ENCODE results near the gene PLD1. TPM values are rescaled to one million over a fixed set of nuclear protein-coding genes. Genes with fewer than 3 reads are reported as not detected.

PLD1 gene
- total RNA-seq, 1 donor, result 18.1 TPM

GRCh38 chr3:171792531-171792930, 17.8 kb downstream of the PLD1 start:
- Histone ChIP-seq H3K79me2 (ENCODE audit: insufficient read depth, low read length) (peaks cover 5% of the 10 kb centered on the region), H3K27ac (ENCODE audit: low read depth, low read length) (no peak overlapping the region), H3K4me3 (ENCODE audit: insufficient read depth, low read length) (no peak overlapping the region), H3K9me3 (ENCODE audit: low read depth, low read length) (no peaks in the 10 kb centered on the region), H3K4me1 (ENCODE audit: insufficient read depth, low read length) (peaks cover 38% of the 10 kb centered on the region), H3K4me2 (ENCODE audit: insufficient read depth, low read length) (no peak overlapping the region), H2AFZ (ENCODE audit: low read length) (peak overlapping the region; percentile 26), H3K27me3 (ENCODE audit: insufficient read depth, low read length) (no peaks in the 10 kb centered on the region), H4K20me1 (ENCODE audit: insufficient read depth, low read length) (no peaks in the 10 kb centered on the region), H3K36me3 (ENCODE audit: insufficient read depth, low read length) (no peaks in the 10 kb centered on the region)
- DNase-seq (ENCODE audit: insufficient read length, low spot score, missing footprints), result no peak
- no peak for TF ChIP-seq CTCF (IDR thresholded peaks at IDR 0.05; ENCODE audit: extremely low read depth, low read depth, low read length)

- no peaks in the 10 kb centered on the region for H4K20me1 ChIP-seq (ENCODE audit: insufficient read depth, low read length)
- peak overlapping the region; percentile 80 for H3K27ac ChIP-seq (ENCODE audit: low read depth, low read length)
- peak overlapping the region; percentile 59 for H2AFZ ChIP-seq (ENCODE audit: low read length)
- no peaks in the 10 kb centered on the region for H3K36me3 ChIP-seq (ENCODE audit: insufficient read depth, low read length)
- TF ChIP-seq CTCF (IDR thresholded peaks at IDR 0.05; ENCODE audit: extremely low read depth, low read depth, low read length), result no peak
- H3K4me1 ChIP-seq (ENCODE audit: insufficient read depth, low read length), result peaks cover 33% of the 10 kb centered on the region
- peaks cover under 1% of the 10 kb centered on the region for H3K79me2 ChIP-seq (ENCODE audit: insufficient read depth, low read length)
- H3K4me3 ChIP-seq (ENCODE audit: insufficient read depth, low read length), result no peak overlapping the region
- peak overlapping the region; percentile 12 for H3K4me2 ChIP-seq (ENCODE audit: insufficient read depth, low read length)
- no peak for DNase-seq (ENCODE audit: insufficient read length, low spot score, missing footprints)
- H3K27me3 ChIP-seq (ENCODE audit: insufficient read depth, low read length), result no peaks in the 10 kb centered on the region
- H3K9me3 ChIP-seq (ENCODE audit: low read depth, low read length), result no peaks in the 10 kb centered on the region
These were observed 18.6 kb downstream of the PLD1 start for GRCh38 chr3:171791692-171792076.

- H3K27me3 ChIP-seq (ENCODE audit: insufficient read depth, low read length), result no peaks in the 10 kb centered on the region
- no peak for DNase-seq (ENCODE audit: insufficient read length, low spot score, missing footprints)
- peak overlapping the region; percentile 12 for H3K4me2 ChIP-seq (ENCODE audit: insufficient read depth, low read length)
- H3K4me1 ChIP-seq (ENCODE audit: insufficient read depth, low read length), result peaks cover 33% of the 10 kb centered on the region
- peak overlapping the region; percentile 4 for H2AFZ ChIP-seq (ENCODE audit: low read length)
- TF ChIP-seq CTCF (IDR thresholded peaks at IDR 0.05; ENCODE audit: extremely low read depth, low read depth, low read length), result no peak
- H3K36me3 ChIP-seq (ENCODE audit: insufficient read depth, low read length), result no peaks in the 10 kb centered on the region
- H3K4me3 ChIP-seq (ENCODE audit: insufficient read depth, low read length), result no peak overlapping the region
- no peaks in the 10 kb centered on the region for H3K9me3 ChIP-seq (ENCODE audit: low read depth, low read length)
- H3K79me2 ChIP-seq (ENCODE audit: insufficient read depth, low read length), result no peaks in the 10 kb centered on the region
- peak overlapping the region; percentile 80 for H3K27ac ChIP-seq (ENCODE audit: low read depth, low read length)
- no peaks in the 10 kb centered on the region for H4K20me1 ChIP-seq (ENCODE audit: insufficient read depth, low read length)
These were observed 19.2 kb downstream of the PLD1 start for GRCh38 chr3:171790898-171791691.

- H3K79me2 ChIP-seq (ENCODE audit: insufficient read depth, low read length), result no peaks in the 10 kb centered on the region
- no peaks in the 10 kb centered on the region for H3K9me3 ChIP-seq (ENCODE audit: low read depth, low read length)
- H3K4me1 ChIP-seq (ENCODE audit: insufficient read depth, low read length), result peaks cover 33% of the 10 kb centered on the region
- H3K27me3 ChIP-seq (ENCODE audit: insufficient read depth, low read length), result no peaks in the 10 kb centered on the region
- H3K27ac ChIP-seq (ENCODE audit: low read depth, low read length), result peak overlapping the region; percentile 80
- H3K4me3 ChIP-seq (ENCODE audit: insufficient read depth, low read length), result no peak overlapping the region
- DNase-seq (ENCODE audit: insufficient read length, low spot score, missing footprints), result no peak
- no peaks in the 10 kb centered on the region for H4K20me1 ChIP-seq (ENCODE audit: insufficient read depth, low read length)
- TF ChIP-seq CTCF (IDR thresholded peaks at IDR 0.05; ENCODE audit: extremely low read depth, low read depth, low read length), result no peak
- no peak overlapping the region for H3K4me2 ChIP-seq (ENCODE audit: insufficient read depth, low read length)
- no peaks in the 10 kb centered on the region for H3K36me3 ChIP-seq (ENCODE audit: insufficient read depth, low read length)
- H2AFZ ChIP-seq (ENCODE audit: low read length), result no peak overlapping the region
These were observed 19.7 kb downstream of the PLD1 start for GRCh38 chr3:171790574-171790897.

All from osteoblast (primary cell).